ENCODE data around the gene AGAP9. TPM values are rescaled to one million over a fixed set of nuclear protein-coding genes. Genes with fewer than 3 reads are reported as not detected.
"Not testable (repeated sequence)": the region's sequence is repeated elsewhere in the genome, so short reads cannot be mapped to it uniquely, and the experiment has no call there.

Gene AGAP9
- total and polyA plus RNA-seq, 3 donors from 2014 or later = 17.5 to 29.8 (median 26.0) TPM

- H3K27ac ChIP-seq; H3K4me3 ChIP-seq; H3K9me3 ChIP-seq; DNase-seq; intact Hi-C loops (cut with DNase I; ENCODE audit: low total_unique reads); H3K36me3 ChIP-seq (ENCODE audit: low read depth, missing control alignments); H3K27me3 ChIP-seq; H3K4me1 ChIP-seq: not testable (repeated sequence)
- WGBS, 2 donors = 86% methylated on average over 5 of the region's 7 CpGs; no CpG with 5 or more reads in 1 of the 2 donors
These were observed 55.5 kb downstream of the AGAP9 start for GRCh38 chr10:47467957-47468356.

DNA sequence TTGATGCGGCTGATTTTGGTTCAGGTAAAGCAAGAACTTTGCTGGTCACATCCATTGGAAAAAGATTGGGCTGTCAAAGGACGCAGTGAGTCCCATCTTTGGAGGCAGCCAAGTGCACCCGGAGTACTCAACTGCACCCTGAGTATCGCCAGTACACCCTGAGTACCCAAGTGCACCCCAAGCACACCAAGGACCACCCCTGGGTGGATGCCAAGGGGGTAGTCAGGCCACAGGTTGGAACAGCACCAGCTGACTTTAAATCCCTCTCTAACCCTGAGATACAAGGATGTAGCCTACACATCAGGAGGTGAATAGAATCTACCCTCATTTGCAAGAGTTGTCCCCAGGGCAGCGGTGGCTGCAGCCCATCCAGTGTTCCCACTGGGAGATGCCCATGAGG lies 56.0 kb downstream of the AGAP9 start:
- H3K9me3 ChIP-seq; H3K4me1 ChIP-seq; DNase-seq; H3K4me3 ChIP-seq; H3K27ac ChIP-seq; intact Hi-C loops (cut with DNase I; ENCODE audit: low total_unique reads); H3K27me3 ChIP-seq; H3K36me3 ChIP-seq (ENCODE audit: low read depth, missing control alignments): not testable (repeated sequence)
- 100% methylated on average over 4 of the region's 5 CpGs; no CpG with 5 or more reads in 1 of the 2 donors for WGBS, 2 donors

- intact Hi-C loops (cut with DNase I; ENCODE audit: low total_unique reads); H3K4me3 ChIP-seq; H3K27me3 ChIP-seq; H3K4me1 ChIP-seq; H3K9me3 ChIP-seq; DNase-seq; H3K27ac ChIP-seq; H3K36me3 ChIP-seq (ENCODE audit: low read depth, missing control alignments): not testable (repeated sequence)
- WGBS, 2 donors = 69 to 70% methylated on average over 11 to 14 of the region's 14 CpGs
These were observed 58.1 kb downstream of the AGAP9 start for GRCh38 chr10:47465216-47465917.

GRCh38 chr10:47462577-47463358 lies 60.7 kb downstream of the AGAP9 start:
- H3K4me1 ChIP-seq; H3K4me3 ChIP-seq; intact Hi-C loops (cut with DNase I; ENCODE audit: low total_unique reads); H3K27ac ChIP-seq; H3K27me3 ChIP-seq; H3K9me3 ChIP-seq; DNase-seq; H3K36me3 ChIP-seq (ENCODE audit: low read depth, missing control alignments): not testable (repeated sequence)
- no CpG with 5 or more reads among the region's 9 CpGs for WGBS, 2 donors

DNA sequence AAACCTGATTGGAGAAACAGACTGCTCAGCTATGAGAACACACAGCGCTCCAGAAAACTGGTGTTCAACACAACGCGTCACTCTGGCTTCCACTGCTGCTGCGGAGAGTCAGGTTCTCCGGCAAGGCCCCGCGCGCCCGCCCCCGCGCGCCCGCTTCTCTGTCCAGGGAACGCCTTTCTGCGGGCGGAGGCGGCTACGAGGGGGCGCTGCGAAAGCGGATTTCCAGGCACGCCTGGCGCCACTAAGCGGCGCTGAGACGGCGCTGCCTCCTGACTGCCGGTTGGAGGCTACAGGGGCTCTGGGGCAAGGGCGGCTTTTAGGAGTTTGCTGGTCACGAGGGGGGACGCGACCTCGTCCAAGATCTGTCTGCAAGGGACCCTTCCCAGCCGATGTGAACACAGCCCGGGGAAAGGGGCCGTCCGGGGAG lies 62.2 kb downstream of the AGAP9 start:
- H3K27me3 ChIP-seq; H3K36me3 ChIP-seq (ENCODE audit: low read depth, missing control alignments); intact Hi-C loops (cut with DNase I; ENCODE audit: low total_unique reads); H3K9me3 ChIP-seq; H3K27ac ChIP-seq: not testable (repeated sequence)
- DNase-seq = peak; percentile 71
- 5% methylated on average over 8 of the region's 37 CpGs; no CpG with 5 or more reads in 1 of the 2 donors for WGBS, 2 donors
- peaks cover 11% of the 10 kb centered on the region for H3K4me1 ChIP-seq
- peak overlapping the region in 1 of 2 donors; percentile 17 for H3K4me3 ChIP-seq

- Histone ChIP-seq H3K4me1 (peaks cover 17% of the 10 kb centered on the region), H3K9me3 (no peaks in the 10 kb centered on the region), H3K36me3 (ENCODE audit: low read depth, missing control alignments) (no peaks in the 10 kb centered on the region), H3K4me3 (no peak overlapping the region), H3K27ac (no peak overlapping the region), H3K27me3 (no peaks in the 10 kb centered on the region)
- TF ChIP-seq POLR2A (IDR thresholded peaks at IDR 0.05) = no peak
- TF ChIP-seq, protein P1, sequence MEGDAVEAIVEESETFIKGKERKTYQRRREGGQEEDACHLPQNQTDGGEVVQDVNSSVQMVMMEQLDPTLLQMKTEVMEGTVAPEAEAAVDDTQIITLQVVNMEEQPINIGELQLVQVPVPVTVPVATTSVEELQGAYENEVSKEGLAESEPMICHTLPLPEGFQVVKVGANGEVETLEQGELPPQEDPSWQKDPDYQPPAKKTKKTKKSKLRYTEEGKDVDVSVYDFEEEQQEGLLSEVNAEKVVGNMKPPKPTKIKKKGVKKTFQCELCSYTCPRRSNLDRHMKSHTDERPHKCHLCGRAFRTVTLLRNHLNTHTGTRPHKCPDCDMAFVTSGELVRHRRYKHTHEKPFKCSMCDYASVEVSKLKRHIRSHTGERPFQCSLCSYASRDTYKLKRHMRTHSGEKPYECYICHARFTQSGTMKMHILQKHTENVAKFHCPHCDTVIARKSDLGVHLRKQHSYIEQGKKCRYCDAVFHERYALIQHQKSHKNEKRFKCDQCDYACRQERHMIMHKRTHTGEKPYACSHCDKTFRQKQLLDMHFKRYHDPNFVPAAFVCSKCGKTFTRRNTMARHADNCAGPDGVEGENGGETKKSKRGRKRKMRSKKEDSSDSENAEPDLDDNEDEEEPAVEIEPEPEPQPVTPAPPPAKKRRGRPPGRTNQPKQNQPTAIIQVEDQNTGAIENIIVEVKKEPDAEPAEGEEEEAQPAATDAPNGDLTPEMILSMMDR (IDR thresholded peaks at IDR 0.05) = no peak
- intact Hi-C loops (cut with DNase I; ENCODE audit: low total_unique reads) = no loop called here
- DNase-seq = no peak
- 81 to 92% methylated on average over 4 of the region's 4 CpGs for WGBS, 2 donors
These were observed 64.8 kb downstream of the AGAP9 start for GRCh38 chr10:47458466-47459154.

DNA sequence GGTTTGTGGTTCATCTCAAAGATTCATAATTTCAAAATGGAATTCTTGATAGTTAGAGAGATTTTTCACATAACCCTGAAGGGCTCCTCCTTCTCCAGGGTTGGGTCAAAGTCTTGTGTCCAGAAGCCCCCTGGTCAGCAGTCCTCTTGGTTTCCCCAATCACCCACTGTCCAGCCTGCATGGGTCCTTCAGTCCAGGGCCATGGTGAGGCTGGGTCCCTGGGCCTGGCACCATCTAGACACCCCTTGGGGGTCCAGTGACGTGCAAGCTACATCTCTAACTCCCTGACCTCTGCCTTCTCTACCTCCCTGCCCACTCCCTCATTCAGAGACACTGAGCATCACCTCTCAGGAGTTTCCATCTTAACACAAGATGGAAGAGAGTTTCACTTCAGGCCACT lies 65.6 kb downstream of the AGAP9 start:
- no peaks in the 10 kb centered on the region for H3K9me3 ChIP-seq
- no peak overlapping the region for H3K27ac ChIP-seq
- no peak overlapping the region for H3K4me3 ChIP-seq
- no peaks in the 10 kb centered on the region for H3K36me3 ChIP-seq (ENCODE audit: low read depth, missing control alignments)
- H3K27me3 ChIP-seq = no peaks in the 10 kb centered on the region
- DNase-seq = no peak
- no peak for TF ChIP-seq POLR2A (IDR thresholded peaks at IDR 0.05)
- TF ChIP-seq, protein P1 (IDR thresholded peaks at IDR 0.05) = no peak
- WGBS, 2 donors = 93% methylated on average over 1 of the region's 1 CpG
- peaks cover 17% of the 10 kb centered on the region for H3K4me1 ChIP-seq
- intact Hi-C loops (cut with DNase I; ENCODE audit: low total_unique reads) = no loop called here

All from testis (tissue), 3 donors.